Upper lobe of left lung (tissue), 6 donors: Measurements from ENCODE around the gene COPS7A. TPM values are rescaled to one million over a fixed set of nuclear protein-coding genes. Genes with fewer than 3 reads are reported as not detected.
A peak's percentile ranks its signal among the peaks of the same experiment; 100 is the strongest.

ENCODE experiments used
- ATAC-seq, 2 donors: fragments of 200-7000 bp; cut with Tn5 transposase; one replicate each; pipeline ENCODE4 v1.9.1; 2022; ENCODE audit warnings: mild to moderate bottlenecking in 2 of 2, moderate library complexity in 2 of 2; ENCODE audit not compliant: low FRiP score in 2 of 2
- DNase-seq, 2 donors: peaks; one replicate each; pipeline ENCODE4 v3.0.0-alpha.2; 2019 to 2020
- H3K27ac ChIP-seq, 4 donors: fragments of 200-600 bp; sonication (generic); one replicate each; pipeline ENCODE4 v1.5.1; 2016 to 2019
- H3K27me3 ChIP-seq, 4 donors: fragments of 200-600 bp; sonication (generic); one replicate each; pipeline ENCODE4 v1.5.1; 2017 to 2019
- H3K36me3 ChIP-seq, 4 donors: fragments of 200-600 bp; sonication (generic); one replicate each; pipeline ENCODE4 v1.5.1; 2016 to 2019
- H3K4me1 ChIP-seq, 4 donors: fragments of 200-600 bp; sonication (generic); one replicate each; pipeline ENCODE4 v1.5.1; 2018 to 2019
- H3K4me3 ChIP-seq, 4 donors: fragments of 200-600 bp; sonication (generic); one replicate each; pipeline ENCODE4 v1.5.1; 2017 to 2019; ENCODE audit warnings: mild to moderate bottlenecking in 2 of 4, moderate library complexity in 1 of 4
- H3K9me3 ChIP-seq, 4 donors: fragments of 200-600 bp; sonication (generic); one replicate each; pipeline ENCODE4 v1.5.1; 2018 to 2019
- EP300 ChIP-seq, 4 donors: sonication (generic); formaldehyde crosslinking; IDR thresholded peaks; one replicate each; pipeline ENCODE4 v1.5.1; 2017; ENCODE audit warnings: antibody characterized with exemption in 4 of 4, control low read depth in 2 of 4
- POLR2A ChIP-seq, 4 donors: fragments of 450-650 bp; IDR thresholded peaks; one replicate each; pipeline ENCODE4 v1.5.1; 2016 to 2017; ENCODE audit warnings: antibody characterized with exemption in 4 of 4, mild to moderate bottlenecking in 2 of 4
- POLR2AphosphoS5 ChIP-seq, 2 donors: sonication (generic); formaldehyde crosslinking; IDR thresholded peaks; one replicate each; pipeline ENCODE4 v1.5.1; 2017; ENCODE audit warnings: antibody characterized with exemption in 2 of 2
- WGBS, 2 donors: methylation state at CpG; one replicate each; pipeline ENCODE4 v1.1.5; 2017 to 2018; 5-methylcytosine and 5-hydroxymethylcytosine counted together
- total RNA-seq, 6 donors: library from RNA; depleted of rRNA in 4 of 6; stranded (reverse); fragments of >200 nt in 4 of 6; gene quantifications; one replicate each; pipeline versions ENCODE4 v1.1.0 to v1.2.1, GENCODE V29; 2016 to 2021
- TF ChIP-seq, protein P1 (sequence below), 6 experiments: fragments of 450-650 bp in 4 of 6; fragments of 200-600 bp in 2 of 6; sonication (generic) in 2 of 6; IDR thresholded peaks; one replicate each; pipeline ENCODE4 v1.5.1; 2016 to 2019; ENCODE audit warnings: antibody characterized with exemption in 6 of 6
- donor health status: DM: no; HTN: no; CAD: no; lungs with moderate emphysema.
- donor health status: DM: no; HTN: yes; CAD: no; lungs with severe emphysema.

The COPS7A gene
- total RNA-seq, 6 donors from 2014 or later = 36.9 to 70.2 (median 63.0) TPM

DNA sequence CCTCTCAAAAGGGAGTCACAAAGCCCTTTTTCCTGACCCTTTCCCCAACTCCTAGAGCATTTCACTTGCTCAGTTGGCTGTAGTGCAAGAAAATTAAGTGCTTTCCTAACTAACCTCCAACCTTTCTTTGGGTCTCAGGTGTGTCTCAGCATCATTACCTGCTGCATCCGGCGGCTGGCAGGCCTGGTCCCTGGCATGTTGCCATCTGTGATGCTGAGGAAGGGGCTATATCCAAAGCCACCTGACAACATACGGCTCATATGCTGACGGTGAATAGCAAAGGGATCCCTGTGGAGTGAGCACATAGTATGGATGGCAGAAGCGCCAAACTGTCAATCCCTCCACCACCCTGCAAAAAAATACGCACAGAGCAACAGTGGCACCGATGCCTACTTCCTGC, 27.9 kb downstream of the COPS7A start:
- WGBS, 2 donors = 73 to 88% methylated on average over 4 to 7 of the region's 7 CpGs
- H3K4me3 ChIP-seq = peak overlapping the region in 3 of 4 donors; percentile 82 to 95 (median 83)
- no peak for TF ChIP-seq POLR2A (IDR thresholded peaks at IDR 0.05)
- TF ChIP-seq, protein P1, sequence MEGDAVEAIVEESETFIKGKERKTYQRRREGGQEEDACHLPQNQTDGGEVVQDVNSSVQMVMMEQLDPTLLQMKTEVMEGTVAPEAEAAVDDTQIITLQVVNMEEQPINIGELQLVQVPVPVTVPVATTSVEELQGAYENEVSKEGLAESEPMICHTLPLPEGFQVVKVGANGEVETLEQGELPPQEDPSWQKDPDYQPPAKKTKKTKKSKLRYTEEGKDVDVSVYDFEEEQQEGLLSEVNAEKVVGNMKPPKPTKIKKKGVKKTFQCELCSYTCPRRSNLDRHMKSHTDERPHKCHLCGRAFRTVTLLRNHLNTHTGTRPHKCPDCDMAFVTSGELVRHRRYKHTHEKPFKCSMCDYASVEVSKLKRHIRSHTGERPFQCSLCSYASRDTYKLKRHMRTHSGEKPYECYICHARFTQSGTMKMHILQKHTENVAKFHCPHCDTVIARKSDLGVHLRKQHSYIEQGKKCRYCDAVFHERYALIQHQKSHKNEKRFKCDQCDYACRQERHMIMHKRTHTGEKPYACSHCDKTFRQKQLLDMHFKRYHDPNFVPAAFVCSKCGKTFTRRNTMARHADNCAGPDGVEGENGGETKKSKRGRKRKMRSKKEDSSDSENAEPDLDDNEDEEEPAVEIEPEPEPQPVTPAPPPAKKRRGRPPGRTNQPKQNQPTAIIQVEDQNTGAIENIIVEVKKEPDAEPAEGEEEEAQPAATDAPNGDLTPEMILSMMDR (IDR thresholded peaks at IDR 0.05) = no peak
- no peak for TF ChIP-seq POLR2AphosphoS5 (IDR thresholded peaks at IDR 0.05)
- TF ChIP-seq EP300 (IDR thresholded peaks at IDR 0.05) = no peak

DNA sequence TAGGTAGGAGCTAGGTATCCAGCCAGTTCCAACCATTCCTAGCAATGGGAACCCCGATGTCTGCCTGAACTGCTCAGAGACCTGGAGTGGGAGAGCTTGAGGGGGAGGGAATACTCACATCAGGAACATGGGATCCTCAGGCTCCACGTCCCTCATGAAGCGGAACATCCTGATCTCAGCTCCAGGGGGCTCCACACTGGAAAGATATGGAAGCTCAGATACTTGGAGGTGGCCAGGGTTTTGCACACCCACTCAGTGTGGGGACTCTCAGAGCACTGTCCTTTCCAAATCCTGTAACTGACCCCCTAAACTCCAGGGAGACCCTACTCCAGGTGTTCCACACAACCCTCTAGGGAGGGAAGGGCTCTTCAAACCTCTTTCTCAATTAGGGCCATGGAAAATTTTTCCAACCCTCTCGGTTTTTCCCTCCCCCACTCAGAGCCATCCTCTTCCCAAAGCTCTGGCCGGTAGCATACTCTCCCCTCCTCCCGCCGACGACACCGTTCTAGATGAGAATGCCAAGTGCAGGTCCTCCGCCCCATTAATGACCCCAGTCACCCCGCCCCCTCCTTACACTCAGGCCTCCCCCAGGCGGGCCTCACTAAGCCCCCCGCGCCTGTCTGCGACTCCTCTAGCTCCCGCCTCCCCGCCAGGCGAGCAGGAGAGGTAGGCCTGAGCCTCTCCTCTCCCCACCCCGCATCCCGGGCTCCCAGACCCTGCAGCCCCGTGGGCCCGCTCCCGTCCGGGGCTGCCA, 28.5 kb downstream of the COPS7A start:
- Histone ChIP-seq H3K4me3 (peak overlapping the region; percentile 82 to 96 (median 89)), H3K27ac (peak overlapping the region; percentile 96 to 100 (median 98)), H3K27me3 (no peaks in the 10 kb centered on the region), H3K4me1 (peaks cover 12 to 22% (median 18%) of the 10 kb centered on the region in 4 donors), H3K36me3 (peaks cover 35 to 45% (median 41%) of the 10 kb centered on the region in 4 donors), H3K9me3 (no peaks in the 10 kb centered on the region)
- no peak for TF ChIP-seq POLR2A (IDR thresholded peaks at IDR 0.05)
- TF ChIP-seq, protein P1 (IDR thresholded peaks at IDR 0.05) = peak in 2 of 6 experiments; percentile 30 to 31
- DNase-seq = peak in 1 of 2 donors; percentile 51
- ATAC-seq = peak in 1 of 2 donors; percentile 1
- 7 to 11% methylated on average over 14 to 15 of the region's 24 CpGs for WGBS, 2 donors

More for the DNA sequence above, 27.9 kb downstream of the COPS7A start:
- DNase-seq = peak in 1 of 2 donors; percentile 60
- no peak for ATAC-seq
- Histone ChIP-seq H3K9me3 (no peaks in the 10 kb centered on the region), H3K36me3 (peaks cover 35 to 51% (median 44%) of the 10 kb centered on the region in 4 donors), H3K4me1 (peaks cover 12 to 22% (median 18%) of the 10 kb centered on the region in 4 donors), H3K27me3 (no peaks in the 10 kb centered on the region), H3K27ac (peak overlapping the region; percentile 96 to 100 (median 98))

DNA sequence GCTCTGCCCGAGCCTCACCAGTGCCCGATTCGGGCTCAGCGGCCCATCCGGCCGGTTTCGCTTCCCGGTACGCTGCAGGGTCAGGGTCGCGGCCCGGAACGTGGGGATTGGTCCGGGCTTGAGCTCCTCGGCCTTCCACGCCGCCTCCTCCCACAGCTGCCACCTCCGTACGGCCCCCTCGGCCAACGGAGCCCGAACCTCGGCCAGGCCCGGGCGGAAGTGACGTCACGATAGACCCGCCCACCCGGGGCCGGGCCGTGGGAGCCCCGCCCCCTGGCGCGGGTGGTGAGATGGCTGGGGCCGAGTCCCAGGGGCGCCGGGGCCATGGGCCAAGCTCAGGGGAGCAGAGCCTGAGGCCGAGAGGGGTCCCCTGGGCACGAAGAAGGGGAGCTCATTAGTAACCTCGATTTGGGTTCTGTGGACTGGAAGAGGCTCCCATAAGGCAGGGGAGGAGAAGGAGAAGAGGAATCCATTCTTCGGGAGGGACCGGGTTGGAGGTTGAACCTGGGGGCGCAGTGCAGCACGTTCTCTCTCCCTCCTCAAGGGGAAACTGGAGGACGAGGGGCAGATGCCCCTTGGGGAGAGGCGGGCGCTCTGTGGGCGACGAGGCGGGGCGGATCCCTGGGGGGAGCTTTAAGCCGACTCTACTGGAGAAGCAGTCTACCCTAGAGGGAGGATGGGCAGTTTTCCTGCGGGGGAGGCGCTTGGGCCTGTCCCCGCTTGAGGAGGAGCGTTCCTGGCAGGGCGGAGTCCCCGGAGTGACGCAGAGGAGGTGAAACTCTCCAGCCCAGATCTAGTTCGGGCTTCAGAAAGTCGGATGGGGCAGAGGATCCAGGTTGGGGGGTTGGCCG, 29.3 kb downstream of the COPS7A start, which contains the start of gene MLF2:
TSS of gene MLF2 (minus strand) at position 221 of the 851 bp plus-strand sequence. CDS start 807 bp downstream, outside the sequence.
- Histone ChIP-seq H3K27ac (peak within 1 kb of the TSS; percentile 96 to 100 (median 98)), H3K4me3 (peak within 1 kb of the TSS; percentile 82 to 96 (median 89)), H3K4me1 (peaks cover 12 to 22% (median 18%) of the 10 kb centered on the region in 4 donors), H3K27me3 (no peaks in the 10 kb centered on the region), H3K9me3 (no peaks in the 10 kb centered on the region), H3K36me3 (peaks cover 27 to 37% (median 34%) of the 10 kb centered on the region in 4 donors)
- 0% methylated on average over 13 to 34 of the region's 62 CpGs for WGBS, 2 donors
- TF ChIP-seq POLR2A (IDR thresholded peaks at IDR 0.05) (peak; percentile 71 to 99 (median 88)), EP300 (IDR thresholded peaks at IDR 0.05) (peak in 1 of 4 donors; percentile 68), POLR2AphosphoS5 (IDR thresholded peaks at IDR 0.05) (peak; percentile 93 to 98)
- TF ChIP-seq, protein P1 (IDR thresholded peaks at IDR 0.05) = peak; percentile 83 to 98 (median 98)
- ATAC-seq = peak; percentile 97
- DNase-seq = peak; percentile 98 to 99

DNA sequence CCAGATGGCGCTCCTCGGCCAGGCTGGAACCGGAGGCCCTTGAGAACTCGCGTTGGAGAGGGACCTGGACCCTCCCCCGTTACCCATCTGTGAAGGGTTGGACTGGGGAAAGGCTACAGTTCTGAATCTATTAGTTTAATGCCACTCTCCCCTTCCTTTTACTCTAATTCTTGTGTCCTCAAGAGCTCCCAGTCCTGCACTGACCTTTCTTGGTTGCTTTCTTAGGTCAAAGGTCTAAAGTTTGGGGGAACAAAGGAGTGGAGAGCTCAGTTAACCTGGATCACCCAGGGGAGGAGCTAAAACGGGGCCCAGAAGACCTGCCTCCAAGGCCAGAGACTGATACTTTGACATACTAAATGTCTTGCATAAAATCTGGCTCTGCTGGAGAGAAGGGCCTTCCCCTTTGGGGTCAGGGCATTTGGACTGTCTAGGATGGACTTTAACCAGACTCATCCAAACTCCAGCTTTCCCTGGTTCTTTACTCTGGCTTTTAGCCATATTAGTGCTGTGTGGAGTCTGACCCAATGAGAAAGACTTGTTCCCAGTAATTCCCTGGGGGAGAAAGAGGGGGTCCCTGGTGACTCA, 30.0 kb downstream of the COPS7A start:
- H3K27ac ChIP-seq = peak overlapping the region; percentile 96 to 100 (median 98)
- H3K27me3 ChIP-seq = no peaks in the 10 kb centered on the region
- no peak for TF ChIP-seq EP300 (IDR thresholded peaks at IDR 0.05)
- TF ChIP-seq POLR2AphosphoS5 (IDR thresholded peaks at IDR 0.05) = no peak
- TF ChIP-seq, protein P1 (IDR thresholded peaks at IDR 0.05) = no peak
- TF ChIP-seq POLR2A (IDR thresholded peaks at IDR 0.05) = no peak
- peak overlapping the region in 3 of 4 donors; percentile 82 to 95 (median 83) for H3K4me3 ChIP-seq
- no peaks in the 10 kb centered on the region for H3K9me3 ChIP-seq
- H3K4me1 ChIP-seq = peaks cover 12 to 22% (median 18%) of the 10 kb centered on the region in 4 donors
- DNase-seq (no peak), ATAC-seq (no peak)
- WGBS, 2 donors = 0 to 5% methylated on average over 3 to 7 of the region's 7 CpGs
- H3K36me3 ChIP-seq = peaks cover 20 to 30% (median 27%) of the 10 kb centered on the region in 4 donors
